Suprapubic skin (tissue), 3 donors: ENCODE measurements around the gene HASPIN.

Source experiments
- CTCF ChIP-seq, 2 donors: fragments of 200-600 bp in 1 of 2; fragments of 450-650 bp in 1 of 2; sonication (generic) in 1 of 2; IDR thresholded peaks; one replicate each; pipeline ENCODE4 v1.5.1; 2016 to 2019; ENCODE audit warnings: antibody characterized with exemption in 2 of 2, mild to moderate bottlenecking in 1 of 2, moderate library complexity in 1 of 2
- POLR2A ChIP-seq, 2 donors: fragments of 450-650 bp; IDR thresholded peaks; one replicate each; pipeline ENCODE4 v1.6.1; 2017; ENCODE audit warnings: antibody characterized with exemption in 2 of 2, mild to moderate bottlenecking in 2 of 2, moderate library complexity in 2 of 2

DNA sequence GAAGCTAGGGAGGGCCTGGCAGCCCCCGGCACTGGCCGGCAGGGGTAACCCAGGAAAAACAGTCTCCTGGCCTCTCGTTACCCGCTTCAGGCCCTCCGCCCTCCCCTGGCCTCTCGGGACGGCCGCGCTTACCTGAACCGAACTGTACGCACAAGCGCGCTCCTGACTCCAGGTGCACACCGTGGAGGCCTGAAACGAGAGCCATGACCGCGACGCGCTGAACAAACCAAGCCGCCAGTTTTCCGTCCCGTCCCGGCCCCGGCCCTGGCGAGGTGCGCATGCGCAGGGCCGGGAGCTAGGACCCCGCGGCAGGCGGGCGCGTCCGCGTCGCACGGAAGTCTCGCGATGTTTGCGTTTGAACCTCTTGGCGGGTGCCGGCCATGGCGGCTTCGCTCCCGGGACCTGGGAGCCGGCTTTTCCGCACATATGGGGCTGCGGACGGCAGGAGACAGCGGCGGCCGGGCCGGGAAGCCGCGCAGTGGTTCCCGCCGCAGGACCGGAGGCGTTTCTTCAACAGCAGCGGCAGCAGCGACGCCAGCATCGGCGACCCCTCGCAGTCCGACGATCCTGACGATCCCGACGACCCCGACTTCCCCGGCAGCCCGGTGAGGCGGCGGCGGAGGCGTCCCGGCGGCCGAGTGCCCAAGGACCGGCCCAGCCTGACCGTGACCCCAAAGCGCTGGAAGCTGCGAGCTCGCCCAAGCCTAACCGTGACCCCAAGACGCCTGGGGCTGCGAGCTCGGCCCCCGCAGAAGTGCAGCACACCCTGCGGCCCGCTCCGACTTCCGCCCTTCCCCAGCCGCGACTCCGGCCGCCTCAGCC is at the start of gene HASPIN:
- TF ChIP-seq POLR2A (IDR thresholded peaks at IDR 0.05), result no peak
- TF ChIP-seq CTCF (IDR thresholded peaks at IDR 0.05), result no peak
